ENCODE results near the gene DUSP1. TPM values are rescaled to one million over a fixed set of nuclear protein-coding genes. Genes with fewer than 3 reads are reported as not detected.

Gene DUSP1
- total and polyA plus RNA-seq, 9 of the 15 experiments (the other 6 are each of a cell fraction or from before 2014, with no cell fraction given) = 2.1 to 14.2 (median 8.5) TPM

DNA sequence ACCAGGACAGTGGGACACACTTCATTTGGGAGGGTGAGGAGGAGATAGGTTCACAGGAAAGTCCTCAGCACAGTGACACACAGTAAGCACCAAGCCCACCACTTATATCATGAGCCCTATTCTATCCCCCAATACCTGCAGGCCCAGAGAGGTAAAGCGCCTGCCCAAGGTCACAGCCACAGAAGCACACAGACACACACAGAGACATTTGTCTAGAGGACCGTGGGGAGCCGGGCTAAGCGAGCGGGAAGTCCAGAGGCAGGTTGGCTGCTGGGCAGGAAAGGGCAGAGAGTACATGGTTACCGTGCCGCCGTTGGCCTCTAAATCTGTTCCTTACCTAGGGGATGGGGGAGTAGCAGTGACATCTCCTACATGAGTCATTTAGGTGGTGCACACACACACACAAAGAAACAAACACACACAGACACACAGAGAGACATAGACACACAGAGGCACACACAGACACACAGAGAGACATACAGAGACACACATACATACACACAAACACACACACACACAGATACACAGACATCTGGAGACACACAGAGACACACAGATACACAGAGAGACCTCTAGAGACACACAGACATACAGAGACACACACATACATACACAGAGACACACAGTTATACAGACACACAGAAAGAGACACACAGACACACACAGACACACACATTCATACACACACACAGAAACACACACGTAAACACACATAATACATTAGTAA, 15.9 kb upstream of the DUSP1 start:
- ATAC-seq (no peak), FAIRE-seq (peak; percentile 77), DNase-seq (ENCODE audit: extremely low read depth in 1 of 4, low spot score in 3 of 4) (peak in 1 of 4 experiments; percentile 10)
- WGBS (ENCODE audit: insufficient coverage, low coverage, missing lambda C conversion rate) = 62% methylated on average over 9 of the region's 9 CpGs
- peak overlapping the region; percentile 10; the same call in 1 of the 2 replicates for H3K4me2 ChIP-seq (ENCODE audit: insufficient read depth, low read length)
- in situ Hi-C loops (cut with MboI) = no loop called here
- intact Hi-C loops (cut with micrococcal nuclease) = no loop called here
- H3K4me1 ChIP-seq (replicated peaks in 1 of 2; ENCODE audit: control insufficient read depth in 2 of 2, insufficient read depth in 2 of 2, low read length in 2 of 2) = peaks cover 36 to 41% of the 10 kb centered on the region in 2 experiments
- peak overlapping the region; percentile 35; the same call in 2 of the 3 replicates for H3K27ac ChIP-seq (ENCODE audit: extremely low read depth, low read depth, low read length)
- no peak overlapping the region for H3K4me3 ChIP-seq
- H3K9ac ChIP-seq (ENCODE audit: insufficient read depth in 1 of 2, low read depth in 2 of 2, low read length in 2 of 2) = peak overlapping the region; percentile 19 to 76; a peak in 2 of 4 replicates
- no peaks in the 10 kb centered on the region for H3K27me3 ChIP-seq (ENCODE audit: control insufficient read depth in 2 of 2, insufficient read depth in 2 of 2, low read length in 2 of 2)
- no peaks in the 10 kb centered on the region for H3K9me3 ChIP-seq (replicated peaks; ENCODE audit: control insufficient read depth, insufficient read depth, low read depth, low read length)
- H2AFZ ChIP-seq (ENCODE audit: low read depth, low read length) = peak overlapping the region; percentile 83
- no peaks in the 10 kb centered on the region for H3K36me3 ChIP-seq (ENCODE audit: control insufficient read depth, insufficient read depth, low read length)
- no TSS peak for BruUV-seq (replicated peaks)
- no peaks in the 10 kb centered on the region for H4K20me1 ChIP-seq (replicated peaks; ENCODE audit: control insufficient read depth, insufficient read depth, low read length)
- CTCF ChIA-PET (ENCODE audit: low intra/inter-chr PET ratio) = no interaction called here
- H3K79me2 ChIP-seq (ENCODE audit: control insufficient read depth, insufficient read depth, low read length) = no peaks in the 10 kb centered on the region
- POLR2A ChIA-PET = interaction anchor here (0.7 to 6.9 kb wide), 5 partner anchors 16 to 19 kb away, joined by 3 to 51 read pairs (median 3); partner anchors contain the start of gene DUSP1
- no peaks in the 10 kb centered on the region for H3K9me1 ChIP-seq (ENCODE audit: control insufficient read depth, insufficient read depth, low read length)
- no peak for TF ChIP-seq ZNF253 (CRISPR knock-in tag; conservative IDR thresholded peaks at IDR 0.05)
- TF ChIP-seq HLTF (IDR thresholded peaks at IDR 0.05) = peak; percentile 90; the same call in 1 of the 2 replicates
- TF ChIP-seq THRAP3 (IDR thresholded peaks at IDR 0.05; ENCODE audit: borderline replicate concordance) = 0 out of 2 replicates have a peak, but pooled peaks have one; percentile 49
- 0 out of 4 replicates have a peak, but pooled peaks have one; percentile 37 to 66 for TF ChIP-seq FOXK2 (conservative IDR thresholded peaks at IDR 0.05 in 1 of 2, IDR thresholded peaks at IDR 0.05 in 1 of 2; ENCODE audit: low read depth in 2 of 2)
- TF ChIP-seq SMARCA5 (IDR thresholded peaks at IDR 0.05) = peak; percentile 87; the same call in 1 of the 2 replicates
- TF ChIP-seq SREBF1 (IDR thresholded peaks at IDR 0.05; ENCODE audit: borderline replicate concordance, low read depth, low read length) = no peak
- TF ChIP-seq MED1 (CRISPR knock-in tag; IDR thresholded peaks at IDR 0.05; ENCODE audit: borderline replicate concordance) = no peak
- TF ChIP-seq, protein P1, sequence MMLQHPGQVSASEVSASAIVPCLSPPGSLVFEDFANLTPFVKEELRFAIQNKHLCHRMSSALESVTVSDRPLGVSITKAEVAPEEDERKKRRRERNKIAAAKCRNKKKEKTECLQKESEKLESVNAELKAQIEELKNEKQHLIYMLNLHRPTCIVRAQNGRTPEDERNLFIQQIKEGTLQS (IDR thresholded peaks at IDR 0.05) = peak; percentile 63
- TF ChIP-seq, protein P1 (CRISPR knock-in tag; conservative IDR thresholded peaks at IDR 0.05) = no peak
- peak; percentile 44; the same call in 1 of the 2 replicates for TF ChIP-seq ZBTB2 (IDR thresholded peaks at IDR 0.05)
- TF ChIP-seq PPARD (CRISPR knock-in tag; IDR thresholded peaks at IDR 0.05) = no peak
- no peak for TF ChIP-seq NR2F6 (CRISPR knock-in tag; IDR thresholded peaks at IDR 0.05)
- TF ChIP-seq HBP1 (CRISPR knock-in tag; IDR thresholded peaks at IDR 0.05) = 0 out of 2 replicates have a peak, but pooled peaks have one; percentile 29
- no peak for TF ChIP-seq CREBBP (IDR thresholded peaks at IDR 0.05; ENCODE audit: low read depth, low read length)
- TF ChIP-seq BCOR (IDR thresholded peaks at IDR 0.05) = peak; percentile 32; the same call in 1 of the 2 replicates
- TF ChIP-seq ARID1B (IDR thresholded peaks at IDR 0.05) = 0 out of 2 replicates have a peak, but pooled peaks have one; percentile 55
- TF ChIP-seq JUND (IDR thresholded peaks at IDR 0.05; ENCODE audit: borderline replicate concordance, low read depth, low read length) = 0 out of 2 replicates have a peak, but pooled peaks have one; percentile 49
- peak; percentile 49; the same call in 1 of the 3 replicates for TF ChIP-seq JUND (tag; IDR thresholded peaks at IDR 0.05; ENCODE audit: borderline replicate concordance, low read depth, low read length)
- 0 out of 2 replicates have a peak, but pooled peaks have one; percentile 18 for TF ChIP-seq MTA1 (IDR thresholded peaks at IDR 0.05; ENCODE audit: borderline replicate concordance)
- TF ChIP-seq PTRF (tag; IDR thresholded peaks at IDR 0.05) = no peak
